Measurements from ENCODE around the gene SLC3A2. TPM values are rescaled to one million over a fixed set of nuclear protein-coding genes. Genes with fewer than 3 reads are reported as not detected.

The SLC3A2 gene
- total and polyA plus RNA-seq, 2 of the 13 experiments (the other 11 are each of a cell fraction or from before 2014, with no cell fraction given) = 213 to 226 TPM

- peak; percentile 46; the same call in 1 of the 2 replicates for TF ChIP-seq PATZ1 (CRISPR knock-in tag; IDR thresholded peaks at IDR 0.05)
- no peak for TF ChIP-seq SETDB1 (CRISPR knock-in tag; IDR thresholded peaks at IDR 0.05; ENCODE audit: borderline replicate concordance)
- TF ChIP-seq ZNF720 (CRISPR knock-in tag; IDR thresholded peaks at IDR 0.05) = no peak
- TF ChIP-seq HNF4A (CRISPR knock-in tag; IDR thresholded peaks at IDR 0.05) = peak; percentile 56
- TF ChIP-seq ZNF142 (CRISPR knock-in tag; IDR thresholded peaks at IDR 0.05) = no peak
- TF ChIP-seq XBP1 (CRISPR knock-in tag; IDR thresholded peaks at IDR 0.05) = 0 out of 2 replicates have a peak, but pooled peaks have one; percentile 68
- peak; percentile 28; the same call in 1 of the 2 replicates for TF ChIP-seq BRF2 (CRISPR knock-in tag; IDR thresholded peaks at IDR 0.05)
- TF ChIP-seq ZBTB3 (CRISPR knock-in tag; IDR thresholded peaks at IDR 0.05; ENCODE audit: borderline replicate concordance, low read depth) = peak; percentile 76; the same call in 1 of the 2 replicates
- TF ChIP-seq ATF5 (CRISPR knock-in tag; IDR thresholded peaks at IDR 0.05; ENCODE audit: low read depth) = no peak
- TF ChIP-seq EP300 (IDR thresholded peaks at IDR 0.05; ENCODE audit: low read depth in 2 of 2, low read length in 2 of 2) = no peak
- TF ChIP-seq EP300 (CRISPR knock-in tag; IDR thresholded peaks at IDR 0.05; ENCODE audit: borderline replicate concordance) = 0 out of 2 replicates have a peak, but pooled peaks have one; percentile 2
- TF ChIP-seq GZF1 (CRISPR knock-in tag; IDR thresholded peaks at IDR 0.05) = peak; percentile 86; the same call in 1 of the 2 replicates
- 0 out of 2 replicates have a peak, but pooled peaks have one; percentile 14 for TF ChIP-seq ZNF724P (CRISPR knock-in tag; IDR thresholded peaks at IDR 0.05; ENCODE audit: borderline replicate concordance)
- TF ChIP-seq PREB (CRISPR knock-in tag; IDR thresholded peaks at IDR 0.05) = 0 out of 2 replicates have a peak, but pooled peaks have one; percentile 53
- no peak; the same call in 1 of the 2 replicates for TF ChIP-seq ZNF792 (CRISPR knock-in tag; IDR thresholded peaks at IDR 0.05)
These were observed at the start of gene SLC3A2 (continued) for GRCh38 chr11:62880803-62881578.
